C1 segment of cervical spinal cord (tissue), 14 donors: ENCODE data around the gene SIGLECL1.
A peak's percentile ranks its signal among the peaks of the same experiment; 100 is the strongest.

Source experiments
- DNase-seq, 14 donors: peaks; one replicate each; lab custom pipeline; 2025; lab: John Stamatoyannopoulos, UW

Gene SIGLECL1

GRCh38 chr19:51295382-51296126 lies 44.7 kb downstream of the SIGLECL1 start:
- peak in 1 of 14 donors; percentile 15 for DNase-seq

- DNase-seq: no peak
Observed at GRCh38 chr19:51296336-51297093, 45.6 kb downstream of the SIGLECL1 start.

- no peak for DNase-seq
Observed at GRCh38 chr19:51297406-51297805, 46.5 kb downstream of the SIGLECL1 start.

GRCh38 chr19:51301266-51301665 lies 50.4 kb downstream of the SIGLECL1 start:
- DNase-seq: no peak

- DNase-seq: no peak
Observed at GRCh38 chr19:51305479-51305878, 54.6 kb downstream of the SIGLECL1 start.

GRCh38 chr19:51311351-51312257 lies 60.7 kb downstream of the SIGLECL1 start, which contains the start of gene IGLON5:
TSS of gene IGLON5 (plus strand) at chr19:51311644. CDS start at chr19:51311848, 204 bp downstream.
- peak in 2 of 14 donors; percentile 8 to 58 for DNase-seq

- DNase-seq: no peak
Observed at GRCh38 chr19:51316688-51317087, 65.8 kb downstream of the SIGLECL1 start.

- DNase-seq: no peak
Observed at GRCh38 chr19:51317376-51317775, 66.5 kb downstream of the SIGLECL1 start.

- DNase-seq: no peak
Observed at GRCh38 chr19:51317968-51318367, 67.1 kb downstream of the SIGLECL1 start.
